NCI-H524 treated with DMSO at 0.1 percent for 48 hours (cell line): ENCODE measurements around the gene CAMKK2.
"Not testable (repeated sequence)": the region's sequence is repeated elsewhere in the genome, so short reads cannot be mapped to it uniquely, and the experiment has no call there.

ENCODE experiments used
- DNase-seq: peaks from one replicate; lab custom pipeline; 2025; lab: John Stamatoyannopoulos, UW

CAMKK2 gene

DNA sequence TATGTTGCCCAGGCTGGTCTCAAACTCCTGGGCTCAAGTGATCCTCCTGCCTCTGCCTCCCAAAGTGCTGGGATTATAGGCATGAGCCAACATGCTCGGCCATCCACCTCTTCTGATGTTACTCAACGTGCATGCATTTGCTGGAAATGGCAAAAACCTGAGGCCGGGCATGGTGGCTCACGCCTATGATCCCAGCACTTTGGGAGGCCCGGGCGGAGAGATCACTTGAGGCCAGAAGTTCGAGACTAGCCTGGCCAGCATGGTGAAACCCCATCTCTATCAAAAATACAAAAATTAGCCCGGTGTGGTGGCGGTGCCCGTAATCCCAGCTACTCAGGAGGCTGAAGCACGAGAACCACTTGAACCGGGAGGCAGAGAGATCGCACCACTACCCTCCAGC lies 1.9 kb upstream of the CAMKK2 start:
- not testable (repeated sequence) for DNase-seq

DNA sequence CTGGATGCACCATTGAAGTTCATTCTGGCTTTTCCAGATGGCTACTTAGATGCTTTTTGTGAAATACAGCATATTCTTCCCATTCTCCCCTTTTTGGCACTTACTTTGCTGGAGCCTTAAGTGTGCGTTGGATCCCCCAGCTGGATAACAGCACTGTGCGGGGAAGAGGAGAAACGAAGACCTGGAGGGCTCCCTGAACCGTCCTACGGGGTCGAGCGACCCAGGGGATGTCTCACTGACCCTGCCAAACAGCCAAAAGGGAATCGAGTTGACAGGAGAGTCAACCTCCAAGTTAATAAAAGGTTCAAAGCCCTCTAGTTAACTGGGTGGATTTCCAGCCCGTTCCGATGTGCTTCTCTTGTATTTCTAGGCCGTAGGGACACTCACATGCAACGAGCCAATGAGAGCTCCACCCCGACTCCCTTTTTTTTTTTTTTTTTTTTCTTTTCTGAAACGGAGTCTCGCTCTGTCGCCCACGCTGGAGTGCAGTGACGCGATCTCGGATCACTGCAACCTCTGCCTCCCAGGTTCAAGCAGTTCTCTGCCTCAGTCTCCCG lies 1.0 kb upstream of the CAMKK2 start:
- no peak for DNase-seq

DNA sequence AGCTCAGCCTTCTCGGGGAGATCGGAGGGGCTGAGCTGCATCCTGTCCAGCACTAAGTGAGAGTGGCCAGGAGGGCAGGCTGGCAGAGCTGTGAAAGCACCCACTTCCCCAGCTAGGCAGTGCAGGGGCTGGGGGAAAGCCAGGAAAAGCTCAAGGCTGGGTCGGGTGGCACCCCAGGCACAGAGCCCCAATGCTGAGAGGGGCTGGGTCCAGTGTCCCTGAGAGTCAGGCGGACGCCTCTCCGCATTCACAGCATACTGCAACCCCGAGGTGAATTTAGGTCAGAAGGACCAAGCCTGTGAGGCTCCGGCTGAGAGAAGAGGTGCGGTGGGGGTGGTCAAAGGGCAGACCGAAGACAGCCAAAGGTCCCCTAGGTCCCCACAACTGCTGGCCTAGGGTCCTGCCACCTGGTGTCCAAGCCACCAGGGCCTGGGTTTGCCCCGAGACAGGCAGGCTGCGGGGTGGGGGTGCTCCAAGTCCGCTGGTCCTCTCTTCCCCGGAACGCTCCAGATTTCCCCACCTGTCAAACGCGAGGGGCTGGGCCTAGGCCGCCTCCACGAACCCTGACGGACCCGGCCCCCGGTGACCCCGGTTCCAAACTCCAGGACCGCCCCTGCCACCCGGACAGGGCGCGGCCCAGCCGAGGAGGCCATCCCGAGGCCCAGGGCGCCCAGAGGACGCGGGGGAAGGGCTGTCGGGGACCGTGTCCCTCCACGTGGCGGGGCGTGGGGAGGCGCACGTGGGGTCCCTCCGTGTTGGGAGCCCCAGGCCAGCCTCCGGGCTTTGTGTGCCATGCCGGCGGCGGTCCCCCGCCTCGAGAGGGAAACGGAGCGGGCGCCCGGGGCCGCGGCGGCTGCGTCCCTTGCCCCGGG lies 527 bp downstream of the CAMKK2 start:
- no peak for DNase-seq

DNA sequence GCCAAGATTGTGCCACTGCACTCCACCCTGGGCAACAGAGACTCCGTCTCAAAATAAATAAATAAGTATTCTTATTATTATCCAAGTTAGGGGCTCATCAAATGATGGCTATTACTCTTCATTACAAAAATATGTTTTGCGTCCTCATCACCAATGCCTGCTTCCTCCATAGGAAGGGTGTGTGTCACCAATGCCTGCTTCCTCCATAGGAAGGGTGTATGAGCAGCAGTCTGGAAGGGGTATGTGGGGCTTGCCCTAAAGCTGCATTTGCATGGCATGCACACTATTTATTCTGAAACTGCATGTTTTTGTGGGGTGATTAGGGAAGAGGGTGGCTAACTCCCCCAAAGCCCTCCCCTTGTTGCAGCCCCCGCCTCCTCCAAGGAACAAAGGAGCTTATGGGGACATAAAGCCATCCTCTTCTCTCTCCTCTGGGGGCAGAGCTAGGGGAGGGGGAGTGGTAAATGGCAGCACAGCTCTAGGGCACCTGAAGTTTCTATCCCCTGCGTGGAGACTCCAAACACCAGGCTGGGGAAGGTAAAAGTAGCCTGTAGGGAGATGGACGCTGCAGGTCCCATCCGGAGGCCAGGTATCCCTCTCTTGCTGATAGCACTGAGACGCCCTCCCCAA lies 1.3 kb downstream of the CAMKK2 start:
- DNase-seq = no peak

DNA sequence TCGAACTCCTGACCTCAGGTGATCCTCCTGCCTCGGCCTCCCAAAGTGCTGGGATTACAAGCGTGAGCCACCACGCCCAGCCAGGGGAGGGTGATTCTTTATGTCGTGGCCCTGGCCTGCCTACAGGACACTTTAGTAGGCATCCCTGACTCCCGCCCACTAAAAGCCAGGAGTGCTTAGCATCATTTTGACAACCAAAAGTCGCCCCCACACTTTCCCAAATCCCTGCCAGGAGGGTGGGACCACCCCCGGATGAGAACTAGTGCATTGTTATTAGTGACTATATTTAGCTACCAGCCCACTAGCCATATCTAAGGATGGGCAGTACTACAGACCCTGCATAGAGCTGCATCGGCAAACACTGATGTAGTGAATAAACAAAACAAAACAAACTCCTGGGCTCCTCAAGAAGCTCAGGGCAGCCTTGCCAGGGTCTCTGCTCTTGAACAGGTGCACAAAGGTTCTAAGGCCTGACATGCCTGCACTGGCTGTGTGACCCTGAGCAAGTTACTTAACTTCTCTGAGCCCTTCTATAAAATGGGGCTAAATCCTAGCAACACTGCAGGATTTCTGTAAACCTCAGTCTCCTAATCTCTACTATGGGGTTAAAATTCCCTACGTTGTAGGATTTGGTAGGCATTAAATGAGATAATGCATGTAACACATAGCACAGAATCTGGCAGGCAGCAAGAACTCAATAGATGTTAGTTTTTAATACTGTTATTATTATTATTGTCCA lies 2.2 kb downstream of the CAMKK2 start:
- DNase-seq = no peak

DNA sequence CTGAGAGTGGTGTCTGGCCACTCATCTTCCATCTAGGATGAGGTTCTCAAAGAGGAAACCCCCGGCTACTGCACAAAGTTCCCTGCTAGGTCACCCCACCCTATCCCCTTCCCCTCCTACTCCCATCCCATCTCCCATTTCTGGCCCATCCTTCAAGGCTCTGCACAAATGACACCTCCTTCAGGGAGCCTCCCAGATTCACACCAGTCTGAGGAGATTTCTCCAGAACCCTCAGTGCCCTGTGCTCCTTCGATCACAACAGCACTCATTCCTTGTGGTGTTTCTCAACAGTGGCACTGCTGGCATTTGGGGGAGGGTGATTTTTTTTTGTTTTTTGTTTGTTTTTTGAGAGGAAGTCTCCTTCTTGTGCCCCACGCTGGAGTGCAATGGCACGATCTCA lies 2.9 kb downstream of the CAMKK2 start:
- no peak for DNase-seq

DNA sequence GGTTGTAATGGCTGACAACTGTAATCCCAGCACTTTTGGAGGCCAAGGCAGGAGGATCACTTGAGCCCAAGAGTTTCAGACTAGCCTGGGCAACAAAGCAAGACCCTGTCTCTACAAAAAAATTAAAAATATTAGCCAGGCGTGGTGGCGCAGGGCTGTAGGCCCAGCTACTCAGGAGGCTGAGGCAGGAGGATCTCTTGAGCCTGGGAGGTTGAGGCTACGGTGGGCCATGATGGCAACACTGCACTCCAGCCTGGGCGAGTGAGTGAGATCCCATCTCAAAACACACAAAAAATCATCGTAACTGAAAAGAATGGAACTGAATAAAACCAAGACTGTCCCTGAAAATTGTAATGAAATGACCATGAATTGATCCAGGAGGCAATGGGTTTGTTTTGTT lies 6.1 kb downstream of the CAMKK2 start:
- DNase-seq = no peak

DNA sequence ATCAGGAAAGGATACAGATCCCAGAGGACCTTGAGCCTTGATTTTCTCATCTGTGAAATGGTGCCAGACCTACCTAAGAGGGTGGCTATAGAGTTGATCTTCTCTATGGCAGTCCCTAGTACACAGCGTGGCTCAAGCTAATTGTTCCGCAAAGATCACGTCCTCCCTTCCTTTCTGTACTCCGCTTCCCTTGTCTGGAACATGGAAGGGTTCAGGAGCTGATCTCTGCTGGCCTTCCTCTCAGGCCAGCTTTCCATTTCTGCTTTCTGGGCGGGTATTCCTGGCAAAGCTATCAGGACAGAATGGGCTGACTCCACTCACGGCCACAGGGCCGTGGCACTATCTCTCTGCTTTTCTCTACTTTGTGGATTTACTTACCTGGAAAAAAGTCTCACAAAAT lies 6.5 kb downstream of the CAMKK2 start:
- no peak for DNase-seq

DNA sequence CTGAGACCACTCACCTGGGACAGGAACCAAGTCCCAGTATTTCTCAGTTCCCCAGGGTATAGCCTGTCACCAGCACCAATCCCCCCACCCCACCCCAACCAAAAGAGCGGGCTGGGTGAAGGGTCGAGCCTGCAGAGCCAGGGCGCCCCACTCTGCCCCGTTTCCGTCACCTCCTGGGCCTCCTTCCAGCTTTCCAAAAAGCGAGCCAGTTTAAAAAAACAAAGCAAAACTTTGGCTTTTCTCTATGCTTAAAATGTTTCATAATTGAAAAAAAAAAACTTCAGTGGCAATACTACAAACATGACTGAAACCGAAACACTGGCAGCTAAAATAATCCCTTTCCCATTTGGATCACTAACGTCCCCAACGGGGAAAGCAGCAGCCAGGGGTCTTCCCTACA lies 7.5 kb downstream of the CAMKK2 start:
- no peak for DNase-seq

DNA sequence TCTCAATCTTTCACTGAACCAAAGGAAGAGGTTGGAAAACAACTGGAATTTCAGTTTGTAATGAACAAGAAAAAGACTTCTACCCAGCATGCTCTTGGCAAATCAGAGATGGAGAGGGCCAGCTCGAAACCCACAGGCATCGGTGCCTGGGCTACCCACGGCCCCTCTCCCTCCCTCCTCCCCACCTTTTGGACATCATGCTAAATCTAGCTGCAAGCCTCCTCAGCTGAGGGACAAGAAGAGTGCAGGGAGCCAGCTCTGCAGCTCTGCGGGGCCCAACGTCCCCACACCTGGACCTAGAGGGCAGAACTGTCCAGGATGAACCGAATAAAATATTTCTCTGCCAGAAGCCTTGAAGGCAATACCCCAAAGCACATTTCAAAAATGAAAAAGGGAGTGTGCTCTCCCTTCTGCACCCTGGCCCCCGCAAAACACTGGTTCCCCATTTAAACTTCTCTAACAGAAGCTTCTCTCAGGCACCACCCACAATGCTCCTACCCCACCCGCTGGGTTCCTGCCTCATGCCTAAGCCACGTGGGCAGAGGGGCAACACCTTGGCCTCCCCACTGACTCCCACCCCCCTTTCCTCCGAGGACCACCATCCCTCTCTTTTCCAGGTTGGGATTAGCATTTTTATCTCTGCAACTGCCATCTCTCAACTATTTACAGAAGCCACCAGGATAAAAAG lies 8.2 kb downstream of the CAMKK2 start:
- no peak for DNase-seq

DNA sequence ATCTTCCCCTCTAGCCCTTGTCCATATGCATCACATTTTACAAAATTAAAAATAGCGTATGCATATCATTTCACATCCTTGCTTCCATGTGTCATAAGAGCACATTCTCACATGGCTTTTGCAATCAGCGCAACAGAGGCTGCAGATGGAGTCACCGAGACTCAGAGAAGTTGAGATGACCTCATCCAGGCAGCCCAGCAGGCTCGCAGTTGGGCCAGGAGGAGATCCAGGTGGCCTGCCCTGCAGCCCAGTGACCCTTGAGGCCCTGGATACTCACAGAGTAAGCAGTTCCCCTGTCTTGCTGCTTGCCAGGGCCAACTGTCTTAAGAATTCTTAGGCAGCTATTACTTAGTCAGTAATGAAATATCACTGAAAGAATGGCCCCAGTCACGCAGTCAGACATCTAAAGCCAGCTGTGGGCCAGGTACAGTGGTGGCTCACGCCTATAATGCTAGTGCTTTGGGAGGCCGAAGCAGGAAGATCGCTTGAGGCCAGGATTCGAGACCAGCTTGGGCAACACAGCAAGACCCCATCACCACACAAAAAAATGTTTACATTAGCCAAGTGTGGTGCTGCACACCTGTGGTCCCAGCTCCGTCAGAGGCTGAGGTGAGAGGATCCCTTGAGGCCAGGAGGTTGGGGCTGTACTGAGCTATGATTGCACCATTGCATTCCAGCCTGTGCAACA lies 9.1 kb downstream of the CAMKK2 start:
- no peak for DNase-seq

DNA sequence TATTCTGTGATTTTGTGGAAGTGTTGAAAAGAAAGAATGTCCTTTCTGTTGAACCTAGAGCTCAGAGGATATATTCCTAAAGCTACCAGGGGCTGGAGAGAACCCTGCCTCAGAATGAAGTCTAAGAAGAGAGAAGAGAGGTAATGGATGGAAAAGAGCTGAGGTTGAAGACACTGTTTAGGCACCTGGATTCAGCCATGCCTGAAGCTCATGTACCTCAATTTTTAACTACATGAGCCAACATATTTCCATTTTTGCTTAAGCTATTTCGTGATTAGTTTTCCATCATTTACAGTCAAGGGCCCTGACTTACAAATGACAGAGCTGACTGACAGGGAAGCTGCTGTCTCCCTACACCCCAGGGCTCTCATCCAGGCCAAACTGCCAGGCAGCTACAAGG lies 10.7 kb downstream of the CAMKK2 start:
- DNase-seq = no peak

DNA sequence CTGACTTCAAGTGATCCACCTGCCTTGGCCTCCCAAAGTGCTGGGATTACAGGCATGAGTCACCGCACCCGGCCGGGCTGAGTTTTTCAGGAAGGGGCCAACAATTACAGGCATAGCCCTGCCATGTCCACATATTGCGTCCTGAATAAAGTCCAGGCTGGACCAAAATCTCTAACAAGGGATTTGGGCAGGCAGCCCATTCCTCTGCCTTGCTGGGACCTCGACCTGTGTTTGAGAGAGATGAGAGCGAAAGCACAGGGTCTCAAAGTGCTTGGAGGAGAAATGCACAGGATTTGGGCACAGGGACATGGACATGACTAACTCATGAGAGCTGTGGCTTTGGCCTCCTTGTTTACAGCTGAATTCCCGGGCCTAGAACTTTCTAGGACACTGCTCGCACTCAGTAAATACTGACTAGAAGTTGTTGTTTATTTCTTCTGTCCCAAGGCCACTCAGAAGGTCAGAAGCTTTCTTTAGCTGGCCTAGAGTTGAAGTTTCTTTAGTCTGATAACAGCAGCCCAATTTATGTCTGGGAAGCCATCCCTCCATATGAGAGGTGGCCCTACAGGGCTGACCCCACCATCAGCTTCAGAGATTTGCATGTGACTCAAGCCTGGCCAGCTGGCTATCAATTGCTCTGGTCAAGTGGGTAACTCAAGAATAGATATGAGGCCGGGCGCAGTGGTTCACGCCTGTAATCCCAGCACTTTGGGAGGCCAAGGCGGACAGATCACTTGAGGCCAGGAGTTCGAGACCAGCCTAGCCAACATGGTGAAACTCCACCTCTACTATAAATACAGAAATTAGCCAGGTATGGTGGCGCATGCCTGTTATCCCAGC lies 11.7 kb downstream of the CAMKK2 start:
- no peak for DNase-seq

DNA sequence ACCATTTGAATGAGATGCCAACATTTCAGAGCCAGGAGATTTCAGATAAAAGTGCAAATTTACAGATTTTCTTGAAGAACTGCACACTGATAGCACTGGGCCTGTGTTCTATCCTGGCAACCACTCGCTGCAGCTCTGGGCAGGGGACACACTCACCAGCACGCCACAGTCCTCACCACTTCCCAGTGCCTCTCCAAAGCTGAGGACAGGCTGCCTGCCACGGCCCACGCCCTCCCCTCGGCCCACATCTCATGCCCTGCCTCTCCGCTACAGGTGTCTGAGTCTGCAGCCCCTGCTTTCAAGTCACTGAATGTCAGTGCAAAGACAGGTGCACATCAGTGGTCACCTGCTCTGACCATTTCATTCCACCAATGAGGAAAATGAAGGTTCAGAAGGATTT lies 12.7 kb downstream of the CAMKK2 start:
- no peak for DNase-seq

DNA sequence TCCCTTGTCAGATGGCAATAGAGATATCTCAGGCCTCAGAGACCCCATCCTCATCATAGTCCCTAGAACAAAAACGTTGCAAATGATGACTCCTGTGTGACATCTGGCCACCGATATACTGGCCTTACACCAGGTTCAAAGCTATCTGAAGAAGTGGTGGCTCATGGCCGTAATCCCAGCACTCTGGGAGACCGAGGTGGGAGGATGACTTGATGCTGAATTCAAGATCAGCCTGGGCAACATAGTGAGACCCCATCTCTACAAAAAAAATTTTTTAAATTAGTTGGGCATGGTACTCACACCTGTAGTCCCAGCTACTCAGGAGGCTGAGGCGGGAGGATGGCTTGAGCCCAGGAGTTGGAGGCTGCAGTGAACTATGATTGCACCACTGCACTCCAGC lies 13.1 kb downstream of the CAMKK2 start:
- no peak for DNase-seq

DNA sequence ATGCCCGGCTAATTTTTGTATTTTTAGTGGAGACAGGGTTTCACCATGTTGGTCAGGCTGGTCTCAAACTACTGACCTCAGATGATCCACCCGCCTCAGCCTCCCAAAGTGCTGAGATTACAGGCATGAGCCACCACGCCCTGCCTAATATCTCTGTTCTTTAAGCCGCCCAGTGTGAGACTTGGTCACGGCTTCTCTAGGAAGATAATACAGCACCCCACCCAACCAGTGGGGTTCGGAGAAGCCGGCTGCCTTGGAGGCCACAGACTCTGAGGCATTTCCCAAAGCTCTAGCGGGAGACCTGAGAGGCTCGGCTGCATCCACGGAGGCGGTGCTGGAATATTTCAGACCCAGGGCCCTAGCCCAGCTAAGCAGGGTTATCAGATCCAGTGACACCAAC lies 13.6 kb downstream of the CAMKK2 start:
- DNase-seq = not testable (repeated sequence)

DNA sequence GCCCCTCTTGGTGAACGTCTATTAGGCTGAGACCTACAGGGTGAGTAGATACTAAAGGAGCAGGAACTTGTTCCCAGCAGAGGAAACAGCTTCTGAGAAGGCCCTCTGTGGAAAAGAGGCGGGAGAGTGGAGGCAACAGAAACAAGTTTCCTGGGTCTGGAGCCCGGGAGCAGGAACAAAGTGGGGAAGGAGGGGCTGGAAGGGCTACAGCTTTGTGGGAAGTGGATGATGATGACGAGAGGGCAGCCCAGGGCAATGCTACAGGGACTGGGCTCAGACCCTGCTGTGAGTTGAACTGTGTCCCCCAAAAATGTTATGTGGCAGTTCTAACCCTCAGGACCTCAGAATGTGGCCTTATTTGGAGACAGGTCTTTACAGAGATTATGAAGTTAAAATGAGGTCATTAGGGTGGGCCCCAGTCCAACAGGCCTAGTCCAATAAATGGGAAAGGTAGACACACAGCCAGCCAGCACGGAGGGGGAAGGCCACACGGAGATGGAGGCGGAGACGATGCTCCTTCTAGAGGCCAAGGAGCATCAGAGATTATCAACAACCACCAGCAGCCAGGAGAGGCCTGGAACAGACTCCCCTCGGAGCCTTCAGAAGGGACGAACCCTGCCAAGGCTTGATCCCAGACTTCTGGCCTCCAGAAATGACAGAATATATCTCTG lies 14.3 kb downstream of the CAMKK2 start:
- DNase-seq = no peak

DNA sequence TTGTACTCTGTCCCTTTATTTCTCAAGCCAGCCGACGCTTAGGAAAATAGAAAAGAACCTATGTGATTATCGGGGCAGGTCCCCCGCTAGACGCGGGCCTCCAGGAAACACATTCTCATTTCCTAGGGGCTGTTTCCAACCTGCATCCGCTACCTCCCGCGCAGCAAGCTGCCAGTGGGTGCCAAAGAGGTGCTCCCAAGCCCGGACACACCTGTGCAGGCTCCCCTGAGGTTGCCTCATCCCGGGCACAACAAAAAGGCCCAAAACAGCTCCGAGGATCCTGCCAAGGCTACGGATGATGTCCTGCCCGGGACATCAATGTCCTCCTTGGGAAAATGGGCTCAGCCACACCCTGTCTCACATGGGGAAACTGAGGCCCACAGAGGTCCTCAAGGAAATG lies 15.4 kb downstream of the CAMKK2 start:
- DNase-seq = not testable (repeated sequence)

DNA sequence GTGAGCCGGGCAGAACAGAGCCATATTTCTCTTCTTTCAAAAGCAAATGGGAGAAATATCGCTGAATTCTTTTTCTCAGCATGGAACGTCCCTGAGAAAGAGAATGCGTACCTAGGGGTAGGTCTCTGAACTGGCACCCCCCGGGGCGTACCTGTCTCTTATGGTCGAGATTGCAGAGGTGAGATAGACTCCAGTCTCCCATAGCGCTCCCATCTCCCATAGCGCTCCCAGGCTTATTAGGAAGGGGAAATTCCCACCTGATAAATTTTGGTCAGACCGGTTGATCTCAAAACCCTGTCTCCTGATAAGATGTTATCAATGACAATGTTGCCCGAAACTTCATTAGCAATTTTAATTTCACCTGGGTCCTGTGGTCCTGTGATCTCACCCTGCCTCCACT lies 16.0 kb downstream of the CAMKK2 start:
- not testable (repeated sequence) for DNase-seq

DNA sequence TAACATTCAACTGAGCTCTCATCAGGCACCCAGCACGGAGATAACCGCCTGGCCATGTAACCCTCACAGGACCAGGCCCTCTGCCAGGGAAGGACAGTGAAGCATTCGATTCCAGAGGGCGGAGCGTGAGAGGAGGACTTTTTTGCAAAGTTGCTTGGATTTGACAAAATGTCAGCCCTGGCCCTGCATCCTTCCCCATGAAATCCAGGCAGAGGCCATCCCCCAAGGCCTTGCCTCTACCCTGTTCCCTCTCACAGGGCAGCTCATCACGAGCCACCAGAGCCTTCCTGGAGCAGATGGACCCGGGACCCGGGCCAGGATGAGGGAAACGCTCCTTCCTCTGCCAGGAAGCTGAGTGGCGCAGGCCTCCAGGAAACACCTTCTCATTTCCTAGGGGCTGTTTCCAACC lies 17.0 kb downstream of the CAMKK2 start:
- DNase-seq = no peak
